ENCODE data around the gene MED12L. TPM values are rescaled to one million over a fixed set of nuclear protein-coding genes. Genes with fewer than 3 reads are reported as not detected.
"Not testable (repeated sequence)": the region's sequence is repeated elsewhere in the genome, so short reads cannot be mapped to it uniquely, and the experiment has no call there.

The MED12L gene
- total RNA-seq, 6 experiments from 2014 or later: 0.05 to 0.64 (median 0.13) TPM; not detected in 1

- TF ChIP-seq CTCF (IDR thresholded peaks at IDR 0.05): no peak
- H3K4me3 Mint-ChIP-seq: no peak overlapping the region
- no peaks in the 10 kb centered on the region for H3K9me3 Mint-ChIP-seq
- H3K36me3 Mint-ChIP-seq (ENCODE audit: low read depth): no peaks in the 10 kb centered on the region
- H3K4me1 Mint-ChIP-seq (ENCODE audit: low read depth): peaks cover 11% of the 10 kb centered on the region
- no peak for DNase-seq
- no peak overlapping the region for H3K27ac Mint-ChIP-seq
- peaks cover 3% of the 10 kb centered on the region; the same call in 1 of the 2 replicates for H3K27me3 Mint-ChIP-seq (ENCODE audit: insufficient read depth)
These were observed 147.5 kb downstream of the MED12L start for GRCh38 chr3:151232991-151233390.

- peaks cover 3% of the 10 kb centered on the region; the same call in 1 of the 2 replicates for H3K27me3 Mint-ChIP-seq (ENCODE audit: insufficient read depth)
- TF ChIP-seq CTCF (IDR thresholded peaks at IDR 0.05): no peak
- H3K9me3 Mint-ChIP-seq: no peaks in the 10 kb centered on the region
- DNase-seq: no peak
- H3K36me3 Mint-ChIP-seq (ENCODE audit: low read depth): no peaks in the 10 kb centered on the region
- H3K4me1 Mint-ChIP-seq (ENCODE audit: low read depth): no peaks in the 10 kb centered on the region
- no peak overlapping the region for H3K27ac Mint-ChIP-seq
- H3K4me3 Mint-ChIP-seq: no peak overlapping the region
These were observed 149.4 kb downstream of the MED12L start for GRCh38 chr3:151234825-151235224.

GRCh38 chr3:151236316-151236715, 150.9 kb downstream of the MED12L start:
- H3K36me3 Mint-ChIP-seq (ENCODE audit: low read depth): no peaks in the 10 kb centered on the region
- H3K4me3 Mint-ChIP-seq: no peak overlapping the region
- no peak for TF ChIP-seq CTCF (IDR thresholded peaks at IDR 0.05)
- no peak overlapping the region for H3K27ac Mint-ChIP-seq
- peaks cover 3% of the 10 kb centered on the region; the same call in 1 of the 2 replicates for H3K27me3 Mint-ChIP-seq (ENCODE audit: insufficient read depth)
- no peaks in the 10 kb centered on the region for H3K4me1 Mint-ChIP-seq (ENCODE audit: low read depth)
- DNase-seq: no peak
- no peaks in the 10 kb centered on the region for H3K9me3 Mint-ChIP-seq

GRCh38 chr3:151236736-151237135, 151.3 kb downstream of the MED12L start:
- Mint-ChIP-seq H3K27me3 (ENCODE audit: insufficient read depth) (peaks cover 3% of the 10 kb centered on the region; the same call in 1 of the 2 replicates), H3K36me3 (ENCODE audit: low read depth) (no peaks in the 10 kb centered on the region), H3K9me3 (no peaks in the 10 kb centered on the region), H3K4me3 (no peak overlapping the region), H3K4me1 (ENCODE audit: low read depth) (no peaks in the 10 kb centered on the region), H3K27ac (no peak overlapping the region)
- TF ChIP-seq CTCF (IDR thresholded peaks at IDR 0.05): no peak
- no peak for DNase-seq

GRCh38 chr3:151242006-151242405, 156.5 kb downstream of the MED12L start:
- not testable (repeated sequence) for H3K4me3 Mint-ChIP-seq; H3K9me3 Mint-ChIP-seq; H3K27me3 Mint-ChIP-seq (ENCODE audit: insufficient read depth); H3K4me1 Mint-ChIP-seq (ENCODE audit: low read depth); DNase-seq; H3K36me3 Mint-ChIP-seq (ENCODE audit: low read depth); H3K27ac Mint-ChIP-seq

- DNase-seq: no peak
These were observed 163.4 kb downstream of the MED12L start for GRCh38 chr3:151248772-151249337.

More at GRCh38 chr3:151248772-151249337, 163.4 kb downstream of the MED12L start:
- no peak overlapping the region for H3K27ac Mint-ChIP-seq
- no peaks in the 10 kb centered on the region for H3K9me3 Mint-ChIP-seq
- H3K4me3 Mint-ChIP-seq: no peak overlapping the region
- no peak for TF ChIP-seq CTCF (IDR thresholded peaks at IDR 0.05)
- H3K27me3 Mint-ChIP-seq (ENCODE audit: insufficient read depth): peaks cover 11% of the 10 kb centered on the region
- H3K36me3 Mint-ChIP-seq (ENCODE audit: low read depth): no peaks in the 10 kb centered on the region
- no peaks in the 10 kb centered on the region for H3K4me1 Mint-ChIP-seq (ENCODE audit: low read depth)
